Transverse colon (tissue), 4 donors: ENCODE measurements around the gene COX10.

Experiments used
- EP300 ChIP-seq: sonication (generic); formaldehyde crosslinking; IDR thresholded peaks from one replicate; pipeline ENCODE4 v1.6.1; 2017; ENCODE audit warnings: antibody characterized with exemption, low read depth
- POLR2AphosphoS5 ChIP-seq, 3 donors: sonication (generic); formaldehyde crosslinking; IDR thresholded peaks; one replicate each; pipeline ENCODE4 v1.6.1; 2016; ENCODE audit warnings: antibody characterized with exemption in 3 of 3
- TF ChIP-seq, protein P1 (sequence below), 5 experiments: fragments of 200-600 bp in 3 of 5; fragments of 450-650 bp in 2 of 5; sonication (generic) in 3 of 5; IDR thresholded peaks; 1 replicate in 2 of 5; 2 replicates in 3 of 5; pipeline ENCODE4 v1.5.1; 2016 to 2017; ENCODE audit warnings: antibody characterized with exemption in 5 of 5, inconsistent platforms in 3 of 5, mild to moderate bottlenecking in 2 of 5, moderate library complexity in 1 of 5

DNA sequence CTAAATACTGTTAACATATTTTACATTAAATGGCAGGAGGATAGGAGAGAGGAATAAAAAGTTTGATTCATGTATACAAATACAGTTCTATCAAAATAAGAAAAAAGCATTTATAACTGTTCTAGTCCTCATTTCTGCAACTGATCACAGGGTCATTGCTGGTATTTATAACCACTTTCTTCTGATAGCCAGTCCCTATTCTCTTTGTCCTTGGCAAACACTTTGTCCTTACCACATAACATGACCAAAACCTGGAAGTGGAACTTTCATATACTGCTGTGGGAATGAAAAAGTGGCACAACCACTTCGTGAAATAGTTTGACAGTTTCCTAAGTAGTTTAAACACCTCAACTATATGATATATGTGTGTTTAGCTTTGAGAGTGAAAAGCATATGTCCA lies 84.1 kb downstream of the COX10 start:
- TF ChIP-seq, protein P1, sequence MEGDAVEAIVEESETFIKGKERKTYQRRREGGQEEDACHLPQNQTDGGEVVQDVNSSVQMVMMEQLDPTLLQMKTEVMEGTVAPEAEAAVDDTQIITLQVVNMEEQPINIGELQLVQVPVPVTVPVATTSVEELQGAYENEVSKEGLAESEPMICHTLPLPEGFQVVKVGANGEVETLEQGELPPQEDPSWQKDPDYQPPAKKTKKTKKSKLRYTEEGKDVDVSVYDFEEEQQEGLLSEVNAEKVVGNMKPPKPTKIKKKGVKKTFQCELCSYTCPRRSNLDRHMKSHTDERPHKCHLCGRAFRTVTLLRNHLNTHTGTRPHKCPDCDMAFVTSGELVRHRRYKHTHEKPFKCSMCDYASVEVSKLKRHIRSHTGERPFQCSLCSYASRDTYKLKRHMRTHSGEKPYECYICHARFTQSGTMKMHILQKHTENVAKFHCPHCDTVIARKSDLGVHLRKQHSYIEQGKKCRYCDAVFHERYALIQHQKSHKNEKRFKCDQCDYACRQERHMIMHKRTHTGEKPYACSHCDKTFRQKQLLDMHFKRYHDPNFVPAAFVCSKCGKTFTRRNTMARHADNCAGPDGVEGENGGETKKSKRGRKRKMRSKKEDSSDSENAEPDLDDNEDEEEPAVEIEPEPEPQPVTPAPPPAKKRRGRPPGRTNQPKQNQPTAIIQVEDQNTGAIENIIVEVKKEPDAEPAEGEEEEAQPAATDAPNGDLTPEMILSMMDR (IDR thresholded peaks at IDR 0.05), result no peak
- TF ChIP-seq POLR2AphosphoS5 (IDR thresholded peaks at IDR 0.05) (no peak), EP300 (no peak)
